BE2C (cell line): Measurements from ENCODE around the gene SPAG9.

Source experiments
- DNase-seq: peaks from one replicate; pipeline ENCODE4 v3.0.0-alpha.2; 2020
- H3K27me3 ChIP-seq: fragments of 250-450 bp; sonication (Bioruptor Pico); 2 replicates; pipeline ENCODE4 v1.5.1; 2020; ENCODE audit warnings: mild to moderate bottlenecking
- H3K36me3 ChIP-seq: fragments of 250-450 bp; sonication (Bioruptor Pico); 2 replicates; pipeline ENCODE4 v1.5.1; 2020; ENCODE audit warnings: mild to moderate bottlenecking
- H3K4me1 ChIP-seq: fragments of 250-450 bp; sonication (Bioruptor Pico); 2 replicates; pipeline ENCODE4 v1.5.1; 2020
- H3K4me3 ChIP-seq: 2 replicates; pipeline ENCODE4 v1.5.1; 2011; ENCODE audit warnings: low read depth, low read length
- H3K9me3 ChIP-seq: fragments of 250-450 bp; sonication (Bioruptor Pico); 2 replicates; pipeline ENCODE4 v1.5.1; 2020
- CTCF ChIP-seq: IDR thresholded peaks from 2 replicates; pipeline ENCODE4 v1.5.1; 2012; ENCODE audit warnings: mild to moderate bottlenecking, low read depth, low read length

The SPAG9 gene

GRCh38 chr17:50952889-50953288, 167.8 kb downstream of the SPAG9 start:
- Histone ChIP-seq H3K4me1 (peaks cover 70% of the 10 kb centered on the region), H3K36me3 (no peaks in the 10 kb centered on the region), H3K27me3 (no peaks in the 10 kb centered on the region), H3K9me3 (no peaks in the 10 kb centered on the region), H3K4me3 (no peak overlapping the region)
- TF ChIP-seq CTCF, result no peak
- DNase-seq, result no peak

- Histone ChIP-seq H3K36me3 (no peaks in the 10 kb centered on the region), H3K9me3 (no peaks in the 10 kb centered on the region), H3K4me1 (peaks cover 73% of the 10 kb centered on the region), H3K4me3 (no peak overlapping the region), H3K27me3 (no peaks in the 10 kb centered on the region)
- DNase-seq, result peak; percentile 81
- TF ChIP-seq CTCF, result no peak
Observed at GRCh38 chr17:50952013-50952412, 168.7 kb downstream of the SPAG9 start.

GRCh38 chr17:50949989-50950877, 170.4 kb downstream of the SPAG9 start:
- peak; percentile 75 for TF ChIP-seq CTCF
- H3K4me1 ChIP-seq, result peaks cover 57% of the 10 kb centered on the region
- H3K4me3 ChIP-seq, result 0 out of 2 replicates have a peak overlapping the region, but pooled peaks have one; percentile 3
- no peaks in the 10 kb centered on the region for H3K27me3 ChIP-seq
- DNase-seq, result peak; percentile 76
- H3K9me3 ChIP-seq, result no peaks in the 10 kb centered on the region
- H3K36me3 ChIP-seq, result no peaks in the 10 kb centered on the region

- H3K4me1 ChIP-seq, result peaks cover 53% of the 10 kb centered on the region
- DNase-seq, result no peak
Observed at GRCh38 chr17:50949128-50949988, 171.3 kb downstream of the SPAG9 start.

GRCh38 chr17:50948711-50949110, 172.0 kb downstream of the SPAG9 start:
- TF ChIP-seq CTCF, result no peak
- no peak overlapping the region for H3K4me3 ChIP-seq
- no peaks in the 10 kb centered on the region for H3K27me3 ChIP-seq
- no peaks in the 10 kb centered on the region for H3K9me3 ChIP-seq
- H3K4me1 ChIP-seq, result peaks cover 49% of the 10 kb centered on the region
- no peak for DNase-seq
- no peaks in the 10 kb centered on the region for H3K36me3 ChIP-seq

More at GRCh38 chr17:50949128-50949988, 171.3 kb downstream of the SPAG9 start:
- H3K4me3 ChIP-seq, result no peak overlapping the region
- H3K27me3 ChIP-seq, result no peaks in the 10 kb centered on the region
- TF ChIP-seq CTCF, result no peak
- H3K9me3 ChIP-seq, result no peaks in the 10 kb centered on the region
- H3K36me3 ChIP-seq, result no peaks in the 10 kb centered on the region
